Activated T-helper 9 cell treated with anti-CD3 and anti-CD28 coated beads, Interleukin-2, amount 50 U/mL, for 16 hours (primary cell): ENCODE results near the gene PPARA.

Experiments used
- DNase-seq: peaks from one replicate; pipeline ENCODE4 v3.0.0-alpha.2; 2020; ENCODE audit warnings: low read depth

The PPARA gene

DNA sequence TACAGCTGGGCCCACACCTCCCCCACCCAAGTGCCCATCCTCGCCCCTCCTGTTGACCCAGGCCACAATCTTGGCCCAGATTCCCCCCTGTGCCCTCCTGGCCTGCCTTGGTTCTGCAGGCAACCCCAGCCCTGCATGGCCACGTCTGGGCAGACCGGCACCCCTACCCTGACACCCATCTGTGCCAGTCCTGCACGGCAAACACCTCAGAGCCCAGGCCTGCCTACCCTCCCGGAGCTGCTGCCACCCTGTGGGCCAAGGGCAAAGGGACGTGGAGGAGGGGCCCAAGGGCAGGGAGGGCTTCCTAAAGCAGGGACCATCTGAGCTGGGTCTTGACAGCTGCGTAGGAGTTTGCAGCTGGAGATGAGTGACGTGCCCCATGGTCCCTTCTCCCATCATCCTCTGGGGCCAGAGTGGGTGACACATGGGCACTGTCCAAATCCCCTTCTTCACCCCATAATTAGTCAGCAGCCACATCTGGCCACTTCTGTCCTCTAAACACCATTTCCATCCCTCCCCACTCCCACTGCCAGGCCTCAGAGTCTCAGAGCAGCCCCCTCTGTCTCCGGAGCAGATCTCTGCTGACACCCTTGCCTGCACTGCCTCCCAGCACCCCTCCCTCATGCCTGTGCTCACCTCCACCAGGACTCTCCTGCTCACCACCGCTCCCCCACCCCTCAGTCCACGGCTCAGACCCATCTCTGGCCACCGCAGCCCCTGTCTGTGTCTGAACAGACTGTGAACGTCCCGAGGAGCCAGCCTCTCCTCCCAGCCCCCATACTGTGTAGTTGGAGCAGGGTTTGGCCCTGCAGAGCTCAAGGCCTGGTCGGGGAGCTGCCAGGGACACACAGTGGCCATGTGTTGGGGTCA, 35.6 kb upstream of the PPARA start:
- DNase-seq: no peak

DNA sequence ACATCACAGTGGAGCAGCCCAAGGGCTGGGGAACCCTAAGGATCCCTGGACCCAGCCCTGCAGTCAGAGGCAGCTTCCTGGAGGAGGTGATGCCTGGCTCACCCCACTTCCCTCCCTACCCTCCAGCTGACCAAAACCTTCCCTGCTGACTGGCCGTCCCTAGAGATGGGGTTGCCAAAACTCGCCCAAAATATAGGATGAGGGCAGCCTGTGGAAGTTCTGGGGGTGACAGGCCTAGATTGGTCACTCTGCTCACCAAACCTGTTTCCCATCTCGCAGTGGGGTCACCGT, 35.0 kb upstream of the PPARA start:
- DNase-seq: no peak

DNA sequence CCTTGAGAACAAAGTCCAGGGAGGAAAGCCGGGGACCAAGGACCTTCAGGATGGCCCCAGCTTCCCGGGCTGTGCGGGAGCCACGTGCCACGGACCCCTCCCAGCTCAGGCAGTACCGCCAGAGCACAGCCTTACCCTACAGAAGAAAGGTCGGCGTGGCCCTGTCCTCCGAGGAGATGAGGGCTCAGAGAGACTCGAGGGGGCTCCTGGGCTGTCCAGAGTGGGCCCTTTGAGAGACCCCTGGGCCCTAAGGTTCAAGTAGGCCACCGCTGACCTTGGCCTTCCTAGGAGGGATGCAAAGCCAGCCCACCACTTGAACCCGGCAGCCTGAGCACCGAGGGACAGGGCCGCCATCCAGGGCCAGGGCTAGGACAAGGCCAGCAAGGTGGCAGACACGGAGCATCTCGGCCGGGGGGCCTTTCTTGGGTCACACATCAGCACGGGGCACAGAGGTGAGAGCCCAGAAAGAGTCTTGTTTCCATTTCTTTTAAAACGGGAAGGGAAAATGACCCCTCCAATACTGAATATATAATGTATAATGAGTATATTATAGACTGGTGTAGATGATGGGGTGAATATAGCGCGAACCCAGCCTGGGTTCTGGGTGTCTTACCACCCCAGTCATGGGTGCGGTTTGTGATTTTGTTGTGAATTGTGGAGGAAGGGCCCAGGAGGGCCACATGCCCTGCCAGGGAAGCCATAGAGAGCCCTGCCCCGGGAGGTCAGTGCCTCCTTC, 34.4 kb upstream of the PPARA start:
- no peak for DNase-seq

DNA sequence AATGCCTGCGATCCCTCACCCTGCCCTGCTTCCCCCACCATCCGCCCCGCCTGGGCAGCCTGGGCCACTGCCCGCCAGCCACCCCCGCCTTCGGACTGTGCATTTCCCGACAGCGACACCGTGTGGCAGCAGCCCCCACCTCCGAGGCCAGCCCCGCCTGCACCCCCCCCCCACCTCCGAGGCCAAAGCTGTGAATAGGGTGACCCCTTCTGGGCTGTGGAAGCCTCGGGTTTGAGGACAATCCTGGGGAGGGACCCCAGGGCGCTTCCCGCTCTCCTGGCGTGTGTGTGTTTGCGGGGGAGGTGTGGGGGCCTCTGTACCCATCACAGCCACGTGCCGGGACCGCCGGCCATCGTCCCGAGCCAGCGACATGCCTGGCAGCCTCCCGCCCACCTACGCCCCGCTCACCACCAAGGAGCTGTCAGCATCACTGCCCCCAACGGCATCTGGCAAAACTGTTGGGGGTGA, 33.8 kb upstream of the PPARA start:
- DNase-seq: peak; percentile 75

DNA sequence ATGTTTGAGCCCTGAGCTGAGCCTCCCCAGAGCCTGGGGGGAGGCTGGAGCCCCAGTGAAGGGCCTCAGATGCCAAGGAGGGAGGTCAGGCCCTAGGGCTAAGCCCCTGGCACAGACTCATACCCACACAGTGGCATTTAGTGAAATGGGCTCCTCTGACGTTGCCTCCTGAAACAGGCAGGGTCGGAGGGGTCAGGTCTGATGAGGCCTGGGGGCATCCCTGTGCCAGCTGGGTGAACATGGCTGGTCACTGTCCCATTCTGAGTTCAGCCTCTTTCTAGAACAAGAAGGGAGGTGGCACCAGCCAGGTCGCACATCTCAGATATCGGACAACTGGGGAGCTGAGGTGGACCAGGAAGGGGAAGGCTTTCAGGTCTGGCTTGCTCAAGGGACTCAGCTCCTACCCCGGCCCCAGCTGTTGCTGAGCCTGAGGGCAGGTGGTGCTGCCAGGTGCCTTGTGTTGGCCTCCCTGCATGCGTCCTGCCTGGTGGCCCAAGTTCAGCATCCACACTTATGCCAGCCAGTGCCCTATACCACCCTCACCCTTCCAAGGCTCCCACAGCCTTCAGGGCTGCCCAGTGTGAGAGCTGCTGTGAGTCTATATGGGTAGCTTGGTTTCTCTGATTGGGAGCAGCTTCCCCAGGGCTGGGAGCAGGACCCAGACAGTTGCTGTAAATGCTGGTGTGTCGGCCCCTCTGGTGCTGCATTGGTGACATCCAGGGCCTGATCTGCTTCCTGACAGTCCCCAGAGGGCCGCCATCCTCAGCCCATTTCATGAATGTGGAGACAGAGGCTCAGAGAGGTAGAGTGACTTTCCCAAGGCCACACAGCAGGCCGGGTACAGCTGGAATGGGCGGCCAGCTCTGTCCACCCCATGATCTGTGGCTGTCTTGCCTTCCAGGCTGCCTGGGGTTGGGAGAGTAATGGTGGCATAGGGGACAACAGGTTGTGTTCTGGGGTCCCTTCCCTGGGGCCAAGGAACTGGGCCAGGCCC, 32.8 kb upstream of the PPARA start:
- DNase-seq: no peak

DNA sequence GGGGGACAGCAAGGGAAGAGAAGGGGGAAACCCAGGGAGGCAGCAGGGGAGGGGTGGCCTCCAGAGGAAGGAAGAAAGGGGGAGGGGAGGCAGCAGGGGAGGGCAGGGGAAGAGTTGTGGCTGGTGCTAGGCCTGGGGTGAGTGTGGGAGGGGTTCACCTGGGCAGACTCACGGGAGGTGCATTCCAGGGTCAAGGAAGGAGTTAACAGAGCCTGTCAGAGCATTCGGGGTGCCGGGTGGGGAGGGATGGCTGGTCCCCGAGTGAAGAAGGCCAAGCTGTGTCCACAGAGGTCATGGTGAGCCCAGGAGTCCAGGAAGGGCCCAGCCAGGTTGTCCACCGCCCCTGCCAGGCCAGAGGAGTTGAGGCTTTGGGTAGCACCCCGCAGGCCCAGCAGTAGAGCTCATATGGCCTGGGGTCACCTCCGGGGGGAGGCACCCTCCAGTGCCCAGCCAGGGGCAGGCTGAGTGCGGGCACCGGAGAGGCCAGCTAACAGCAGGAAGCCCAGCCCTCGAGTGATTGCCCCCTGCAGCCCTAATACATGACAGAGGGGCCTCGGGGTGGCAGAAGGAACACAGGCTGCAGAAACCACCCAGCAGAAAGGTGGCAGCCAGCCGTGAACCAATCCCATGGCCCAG, 31.1 kb upstream of the PPARA start:
- no peak for DNase-seq

DNA sequence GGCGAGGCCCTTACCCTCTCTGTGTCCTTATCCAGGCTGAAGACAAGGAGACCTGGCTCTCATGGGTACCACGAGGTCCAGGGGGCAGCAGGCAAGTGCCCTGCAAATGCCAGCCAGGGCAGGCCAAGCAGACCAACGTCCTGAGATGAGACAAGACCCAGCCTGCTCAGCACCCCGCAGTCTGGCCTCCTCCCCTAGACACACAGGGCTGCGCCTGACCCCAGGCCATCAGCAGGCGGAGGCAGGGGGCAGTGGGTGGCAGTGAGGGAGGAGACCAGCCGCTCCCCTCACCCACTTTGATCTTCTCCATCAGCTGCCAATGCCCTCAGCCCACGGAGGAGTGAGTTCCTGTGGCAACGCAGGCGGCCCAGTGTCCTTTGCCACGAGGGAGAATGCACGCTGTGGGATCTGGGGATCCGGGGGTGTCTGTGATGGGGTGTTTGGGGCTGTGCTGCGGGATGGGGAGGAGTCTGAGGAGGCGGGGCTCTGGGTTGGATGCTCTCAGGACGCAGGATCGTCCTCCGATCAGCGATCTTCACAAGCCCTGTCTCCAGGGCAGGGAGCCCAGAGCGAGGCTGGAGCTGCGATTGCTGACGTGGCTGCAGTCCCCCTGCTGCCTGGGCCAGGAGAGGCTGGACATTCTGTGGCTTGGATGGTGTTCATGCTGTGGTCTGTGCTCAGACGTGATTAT, 30.5 kb upstream of the PPARA start:
- no peak for DNase-seq

DNA sequence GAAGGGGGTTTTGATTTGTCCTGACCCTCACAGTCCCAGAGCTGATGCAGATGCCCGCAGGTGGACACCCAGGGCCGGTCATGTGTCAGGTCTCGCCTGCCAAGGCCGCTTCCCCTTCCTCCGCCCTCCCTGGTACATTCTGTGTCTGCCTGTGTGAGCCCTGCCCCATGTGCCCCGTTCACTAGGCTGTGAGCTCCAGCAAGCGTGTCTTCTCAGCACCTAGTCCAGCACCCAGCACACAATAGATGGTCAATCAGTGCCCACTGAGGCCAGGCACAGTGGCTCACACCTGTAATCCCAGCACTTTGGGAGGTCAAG, 29.9 kb upstream of the PPARA start:
- DNase-seq: no peak

DNA sequence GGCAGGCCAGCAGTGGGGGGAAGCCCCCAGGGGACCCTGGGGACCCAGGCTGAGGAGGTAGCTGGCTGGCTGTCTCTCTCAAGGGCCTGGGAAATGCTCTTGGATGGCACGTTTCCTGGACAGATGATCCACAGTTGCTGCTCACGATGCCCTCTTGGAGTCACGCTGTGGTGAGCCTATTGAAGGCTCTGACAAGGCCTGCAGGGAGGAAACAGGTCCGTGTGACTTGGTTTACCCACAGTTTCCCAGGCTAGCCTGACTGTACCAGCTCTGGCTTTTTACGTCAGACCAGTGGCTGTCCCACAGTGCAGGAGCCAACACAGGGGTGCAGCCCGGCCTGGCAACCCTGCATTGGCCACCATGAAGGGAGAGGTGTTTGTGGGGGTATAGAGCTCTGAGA, 29.2 kb upstream of the PPARA start:
- no peak for DNase-seq

DNA sequence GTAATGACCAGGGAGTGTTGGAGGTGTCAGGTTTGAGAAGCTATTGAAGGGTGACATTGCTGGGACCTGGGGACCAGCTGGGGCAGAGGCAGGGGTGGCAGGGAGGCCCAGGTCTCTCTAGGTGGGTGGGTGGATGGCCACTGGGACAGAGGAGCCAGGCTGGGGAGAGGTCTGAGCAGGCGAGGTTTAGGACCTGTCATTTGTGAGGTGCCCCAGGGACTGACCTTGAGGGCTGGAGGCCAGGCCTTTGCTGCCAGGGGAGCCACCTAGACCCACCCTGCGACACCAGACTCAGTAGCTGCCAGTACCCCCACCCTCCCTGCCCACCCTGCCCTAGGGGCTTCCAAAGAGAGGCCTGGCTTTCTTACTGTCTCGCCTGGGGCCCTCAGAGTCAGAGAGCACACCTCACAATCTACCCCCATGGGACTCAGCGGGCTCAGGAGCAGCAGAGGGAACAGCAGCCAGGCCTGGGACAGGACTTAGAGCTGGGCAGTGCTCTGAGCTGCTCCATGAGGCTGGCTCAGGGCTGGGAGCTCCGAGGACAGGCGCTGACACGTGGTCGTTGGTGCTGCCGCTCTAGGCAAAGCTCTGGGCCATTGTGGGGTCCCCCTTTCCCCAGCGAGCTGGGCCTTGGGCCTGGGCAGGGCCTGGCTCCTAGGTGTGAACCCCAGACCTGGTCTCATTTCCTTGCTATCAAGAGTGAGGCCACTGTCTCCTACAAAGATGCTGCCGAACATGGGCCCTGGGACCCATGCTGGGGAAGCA, 28.6 kb upstream of the PPARA start:
- no peak for DNase-seq

DNA sequence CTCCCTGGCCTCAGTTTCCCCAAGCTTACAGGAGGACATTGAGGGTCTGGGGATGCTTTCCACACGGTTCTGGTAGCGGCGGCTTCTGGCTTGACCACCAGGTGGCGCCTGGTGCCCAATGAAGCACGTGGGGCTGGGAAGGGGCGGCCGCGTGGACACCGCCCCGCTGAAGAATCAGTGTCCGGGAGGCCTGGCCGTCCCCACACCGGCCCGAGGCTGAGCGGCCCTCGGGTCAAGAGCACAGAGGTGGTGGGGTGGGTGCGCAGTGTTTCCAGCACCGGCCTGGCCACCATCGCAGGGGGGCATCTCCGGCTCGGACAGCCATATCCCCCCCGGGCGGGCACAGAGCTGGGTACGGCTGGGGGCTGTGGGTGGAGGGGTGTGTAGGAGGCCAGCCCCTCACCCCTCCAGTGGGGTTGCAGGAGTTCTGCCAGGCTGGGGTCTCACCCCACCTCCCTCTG, 27.8 kb upstream of the PPARA start:
- peak; percentile 54 for DNase-seq

DNA sequence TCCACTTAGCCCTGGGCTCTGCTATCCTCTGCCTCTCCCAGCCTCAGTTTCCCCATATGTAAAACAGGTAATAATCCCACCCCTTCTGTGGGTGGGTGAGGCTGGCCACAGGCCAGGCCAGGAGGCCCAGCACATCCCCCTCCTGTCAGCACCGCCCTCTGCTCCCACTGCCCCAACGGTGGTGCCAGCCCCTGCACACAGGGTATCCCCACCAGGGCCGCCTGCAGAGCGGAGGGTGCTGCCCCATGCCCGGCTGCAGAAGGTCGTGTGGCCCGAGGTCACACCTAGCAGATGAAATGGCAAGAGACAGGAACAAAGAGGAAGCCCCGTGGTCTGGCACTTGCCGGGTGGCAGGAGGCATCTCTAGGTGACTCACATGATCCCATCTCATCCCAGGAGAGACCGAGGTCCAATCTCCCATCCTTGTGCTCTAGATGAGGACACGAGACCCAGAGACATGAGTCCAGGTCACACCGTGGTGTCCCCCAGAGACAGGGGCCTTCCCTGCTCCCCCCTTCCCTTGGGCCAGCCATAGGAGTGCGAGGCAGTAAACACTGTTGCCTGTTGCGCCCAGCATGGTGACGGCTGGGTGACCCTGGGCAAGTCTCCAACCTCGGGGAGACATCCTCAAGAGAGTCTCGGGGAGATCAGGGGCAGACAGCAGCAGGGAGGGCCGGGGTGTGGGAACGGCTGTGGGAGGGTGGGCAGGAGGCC, 27.2 kb upstream of the PPARA start:
- DNase-seq: no peak

DNA sequence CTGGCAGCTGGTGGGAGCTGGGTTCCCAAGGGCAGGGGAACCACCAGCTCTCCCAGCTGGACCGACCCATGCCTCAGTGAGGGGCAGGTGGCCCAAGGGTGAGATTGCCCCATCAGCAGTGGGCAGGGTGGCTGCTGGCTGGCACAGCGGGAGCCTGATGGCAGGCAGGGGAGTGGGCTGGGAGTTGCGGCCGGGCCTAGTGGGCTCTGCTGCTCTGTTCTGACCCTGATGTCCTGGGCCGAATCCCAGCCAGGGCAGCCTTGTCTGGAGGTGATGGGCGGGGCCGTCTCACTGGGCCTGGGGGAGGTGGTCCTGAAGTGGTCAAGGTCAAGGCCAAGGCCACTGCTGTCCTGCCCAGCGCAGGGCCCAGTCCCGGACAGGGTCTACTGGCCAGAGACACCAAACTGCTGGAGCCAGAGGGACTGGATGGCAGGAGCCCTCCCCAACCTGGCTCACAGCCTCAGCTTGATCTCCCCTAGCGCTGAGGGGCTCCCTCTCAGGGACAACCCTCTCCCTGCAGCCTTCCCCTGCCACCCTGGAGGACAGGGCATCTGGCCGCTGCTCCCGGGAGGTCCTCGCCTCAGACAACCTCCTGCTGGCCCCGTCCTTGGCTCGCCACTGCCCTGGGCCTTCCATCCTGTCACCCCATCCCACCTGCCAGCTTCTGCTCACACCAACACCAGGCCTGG, 26.5 kb upstream of the PPARA start:
- DNase-seq: no peak

DNA sequence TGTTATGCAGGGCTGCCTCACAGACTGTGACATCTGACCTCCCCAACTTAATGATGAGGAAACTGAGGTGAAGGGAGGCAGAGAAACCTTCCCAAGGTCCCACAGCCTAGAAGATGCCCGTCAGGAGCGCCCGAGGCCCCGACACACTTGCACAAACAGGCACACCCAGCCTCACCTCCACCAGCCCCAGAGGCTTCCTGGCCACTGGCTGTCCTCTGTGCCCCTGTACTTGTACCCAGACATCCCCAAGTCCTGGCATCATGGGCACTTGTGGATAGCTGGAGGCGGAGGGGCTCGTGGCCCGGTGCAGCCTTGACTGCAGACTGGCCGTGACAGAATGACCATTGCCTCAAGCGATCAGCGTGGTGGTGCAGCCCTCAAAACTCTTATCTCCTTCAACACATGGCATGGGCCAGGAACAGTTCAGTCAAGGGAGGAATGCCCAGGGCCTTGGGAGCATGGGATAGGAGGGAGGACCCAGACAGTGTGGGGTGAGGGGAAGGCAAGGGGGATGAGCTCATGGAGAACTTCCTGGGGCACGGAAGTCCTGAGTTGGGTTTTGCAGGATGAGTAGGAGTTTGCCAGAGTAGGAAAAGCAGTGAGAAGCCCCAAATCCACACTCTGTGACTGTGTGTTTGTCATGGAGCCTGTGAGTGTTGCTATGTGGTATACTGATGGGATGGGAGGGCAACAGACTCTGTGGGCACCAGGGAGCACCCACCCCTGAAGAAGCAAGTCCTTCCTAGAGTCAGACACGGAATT, 25.8 kb upstream of the PPARA start:
- no peak for DNase-seq

DNA sequence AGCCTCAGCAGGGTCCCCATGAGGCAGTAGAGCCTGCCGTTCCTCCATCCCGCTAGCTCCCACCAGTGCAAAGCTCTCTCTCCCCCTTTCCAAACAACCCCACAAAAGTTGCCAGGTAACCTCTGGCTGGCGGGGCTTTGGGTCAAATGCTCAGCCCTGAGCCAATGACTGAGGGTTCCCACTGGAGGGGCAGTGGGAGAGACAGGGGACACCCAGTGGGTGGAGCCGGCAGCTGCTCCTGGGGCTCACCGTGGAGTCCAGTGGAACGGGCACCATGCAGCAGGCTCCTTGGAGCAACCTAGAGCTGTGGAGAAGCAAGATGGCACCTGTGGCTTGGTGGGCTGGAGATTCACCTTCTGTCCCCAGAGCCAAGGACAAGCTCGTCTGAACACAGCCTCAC, 25.0 kb upstream of the PPARA start:
- no peak for DNase-seq

DNA sequence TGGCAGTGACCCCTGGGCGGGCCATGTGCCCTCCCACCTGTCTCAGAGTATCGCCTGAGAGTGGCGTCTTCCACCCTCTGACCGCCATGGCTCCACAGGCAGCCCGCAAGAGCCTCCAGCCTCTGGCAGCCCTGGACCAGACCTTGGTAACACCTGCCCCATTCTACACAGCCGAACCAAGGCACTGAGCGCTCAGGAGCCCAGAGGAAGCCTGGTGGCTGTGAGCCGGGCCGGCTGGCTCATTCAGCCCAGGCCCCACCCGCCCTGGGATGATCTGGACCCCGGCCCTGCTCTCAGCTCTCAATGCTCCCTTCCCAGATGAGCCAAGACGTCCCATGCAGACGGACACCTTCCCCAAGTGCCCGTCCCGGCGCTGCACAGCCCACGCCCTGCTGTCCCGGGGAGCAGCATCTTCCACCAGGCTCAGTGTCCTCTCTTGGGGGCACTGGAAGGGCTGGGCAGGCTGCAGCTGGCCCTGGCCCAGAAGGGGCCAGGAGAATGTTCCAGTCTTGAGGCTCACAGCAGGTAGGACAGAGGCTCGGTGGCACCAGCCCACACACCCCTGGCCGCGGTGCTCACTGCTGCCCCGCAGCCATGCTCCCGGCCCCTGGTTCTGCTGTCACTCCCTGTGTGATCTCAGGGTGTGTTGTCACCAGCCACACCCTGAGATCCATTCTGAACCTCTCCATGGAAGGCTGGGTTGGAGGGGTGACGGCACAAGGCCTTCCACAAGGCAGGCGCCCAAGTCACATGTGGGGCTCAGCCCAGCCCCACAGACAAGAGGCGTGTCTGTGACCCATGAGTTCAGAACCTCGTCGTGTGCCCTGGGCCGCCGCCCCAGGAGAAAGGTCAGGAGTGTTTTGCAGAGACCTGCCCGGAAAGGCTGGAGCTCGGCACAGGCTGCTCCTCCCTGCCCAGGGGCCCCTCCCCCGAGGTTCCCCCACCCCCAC, 24.2 kb upstream of the PPARA start:
- no peak for DNase-seq

DNA sequence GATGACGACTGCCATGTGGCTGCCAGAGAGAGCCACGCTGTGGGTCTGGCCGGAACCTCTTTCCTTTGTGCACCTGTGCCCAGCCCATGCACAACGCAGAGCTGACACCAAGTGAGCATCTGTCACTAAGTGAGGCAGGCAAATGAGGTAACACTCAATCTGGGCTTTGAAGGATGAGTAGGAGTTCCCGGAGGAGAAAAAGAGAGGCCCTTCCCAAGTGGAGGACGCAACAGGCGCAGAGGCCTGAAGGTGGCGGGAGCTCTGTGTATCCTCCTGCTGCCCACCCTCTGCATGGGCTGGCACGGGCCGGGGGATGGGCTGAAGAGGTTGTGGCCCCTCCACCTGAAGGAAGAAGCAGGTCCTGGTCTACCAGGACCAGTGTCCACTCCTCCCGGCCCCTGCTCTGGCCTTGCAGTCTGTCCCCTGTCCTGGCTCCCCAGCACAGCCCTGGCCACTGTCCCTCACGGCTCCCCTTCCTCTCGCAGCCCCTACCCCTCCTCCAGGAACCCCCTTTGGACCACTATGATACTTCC, 23.4 kb upstream of the PPARA start:
- DNase-seq: no peak
